ENCODE data around the gene TPCN2.

The TPCN2 gene

DNA sequence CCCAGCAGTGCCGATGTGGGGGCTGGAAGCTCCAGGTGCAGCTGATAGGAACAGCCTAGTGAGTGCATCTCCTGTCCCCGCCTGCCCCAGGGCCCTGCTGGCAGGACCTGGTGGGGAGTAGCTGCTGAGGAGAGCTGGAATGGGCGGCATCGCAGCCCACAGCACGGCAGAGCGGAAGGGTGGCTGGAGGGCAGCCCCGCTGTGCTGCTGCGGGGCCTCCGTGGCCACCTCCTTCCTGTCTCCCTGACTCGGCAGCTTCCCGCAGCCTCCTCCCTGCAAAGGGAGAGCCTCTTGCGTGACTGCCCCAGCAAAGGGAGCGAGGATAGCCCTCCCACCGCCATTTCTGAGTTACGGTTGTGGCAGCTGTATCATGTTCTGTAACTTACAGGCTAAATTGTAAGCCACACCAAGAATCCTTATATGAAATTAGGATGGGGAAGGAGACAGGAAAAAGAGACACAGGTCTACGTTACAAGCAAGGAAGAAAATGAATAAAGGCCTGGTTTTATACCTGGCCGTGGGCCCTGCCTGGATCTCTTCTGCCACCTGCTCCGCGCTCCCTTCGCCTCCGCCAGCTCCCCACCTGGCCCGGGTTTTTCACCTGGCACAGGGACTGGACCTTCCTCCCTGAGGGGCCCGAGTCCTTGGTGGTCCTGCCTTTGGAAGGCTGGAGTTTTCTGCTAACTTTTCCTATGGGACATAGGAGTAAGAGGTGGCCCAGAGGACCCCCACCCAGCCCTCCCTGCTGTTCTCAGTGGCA, 10.0 kb downstream of the TPCN2 start:
- no peak for DNase-seq (ENCODE audit: low spot score)

DNA sequence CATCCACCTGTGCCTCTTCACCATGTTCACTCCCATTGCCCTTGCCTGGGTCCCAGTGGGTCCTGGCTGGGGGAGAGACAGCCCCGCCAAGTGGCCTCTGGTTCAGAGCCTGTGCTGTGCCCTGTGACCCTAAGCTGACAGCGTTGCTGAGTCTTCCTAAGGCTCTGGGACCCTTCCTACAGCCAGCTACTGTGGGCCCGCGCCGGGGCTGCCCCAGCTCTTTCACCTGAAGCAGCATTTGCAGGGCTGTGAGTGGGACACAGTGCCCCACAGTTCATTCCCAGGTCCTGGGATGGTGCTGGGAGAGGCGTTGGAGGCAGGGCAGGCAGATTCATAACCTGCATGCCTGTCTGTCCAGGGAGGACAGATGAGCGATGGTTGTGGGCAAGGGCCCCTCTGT, 10.7 kb downstream of the TPCN2 start:
- DNase-seq (ENCODE audit: low spot score) = no peak

DNA sequence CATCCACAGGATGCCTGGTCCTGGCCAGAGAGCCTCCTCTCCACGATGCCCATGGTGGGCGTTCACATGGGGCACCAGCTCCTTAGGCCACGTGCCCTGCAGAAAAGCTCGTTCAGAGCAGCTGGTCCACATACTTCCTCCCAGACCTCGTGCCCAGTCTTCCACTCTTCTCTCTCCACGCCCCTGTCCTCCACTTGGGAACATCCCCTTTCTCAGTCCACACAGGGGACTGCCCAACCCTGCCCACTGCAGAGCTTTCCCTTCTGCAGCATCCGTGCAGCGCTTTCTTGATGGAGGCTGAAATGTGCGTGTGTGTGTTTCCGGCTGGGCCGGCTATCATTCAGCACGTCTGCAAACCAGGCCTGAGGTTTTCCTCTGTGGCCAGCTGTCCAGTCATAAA, 11.3 kb downstream of the TPCN2 start:
- DNase-seq (ENCODE audit: low spot score) = no peak

DNA sequence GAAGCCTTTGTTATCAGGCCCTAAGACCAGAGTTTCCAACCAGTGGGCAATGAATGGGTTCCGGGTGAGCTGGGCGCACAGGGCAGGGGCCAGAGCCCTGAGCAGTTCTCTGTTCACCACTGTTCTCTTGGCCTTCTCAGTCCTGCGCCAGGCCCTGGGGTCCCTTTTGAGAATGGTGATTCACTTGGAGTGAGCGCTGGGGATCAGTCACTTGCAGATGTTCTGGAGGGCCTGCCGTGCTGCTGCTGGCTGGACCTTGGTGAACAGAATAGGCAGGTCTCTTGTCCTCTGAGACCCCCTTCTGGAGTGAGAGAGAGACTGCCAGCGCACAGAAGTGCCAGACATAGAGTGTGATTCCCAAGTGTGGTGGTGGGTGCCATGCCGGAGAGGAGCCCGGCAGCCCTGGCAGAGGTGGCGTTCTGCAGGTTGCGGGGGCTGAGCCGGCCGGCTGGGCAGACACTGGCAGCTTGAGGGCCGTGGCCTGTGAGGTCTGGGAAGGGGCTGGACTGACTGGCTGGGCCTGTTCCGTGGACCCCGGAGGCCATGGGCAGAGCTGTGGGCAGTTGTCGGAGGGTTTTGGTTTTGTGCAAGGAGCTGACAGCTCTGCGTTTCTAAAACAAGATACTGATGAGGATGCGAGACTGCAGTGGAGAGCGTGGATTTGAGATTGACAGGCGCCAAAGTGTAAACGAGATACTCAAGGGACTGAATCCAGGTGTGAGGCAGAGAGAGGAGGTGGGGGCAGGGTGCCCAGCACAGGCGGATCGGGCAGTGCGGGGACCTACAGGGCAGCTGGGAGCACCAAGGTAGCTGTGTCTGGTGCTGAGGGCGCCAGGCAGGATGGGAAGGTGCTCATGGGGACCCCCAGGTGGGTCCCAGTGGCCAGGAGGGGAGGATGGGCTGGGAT, 12.3 kb downstream of the TPCN2 start:
- DNase-seq (ENCODE audit: low spot score) = no peak

DNA sequence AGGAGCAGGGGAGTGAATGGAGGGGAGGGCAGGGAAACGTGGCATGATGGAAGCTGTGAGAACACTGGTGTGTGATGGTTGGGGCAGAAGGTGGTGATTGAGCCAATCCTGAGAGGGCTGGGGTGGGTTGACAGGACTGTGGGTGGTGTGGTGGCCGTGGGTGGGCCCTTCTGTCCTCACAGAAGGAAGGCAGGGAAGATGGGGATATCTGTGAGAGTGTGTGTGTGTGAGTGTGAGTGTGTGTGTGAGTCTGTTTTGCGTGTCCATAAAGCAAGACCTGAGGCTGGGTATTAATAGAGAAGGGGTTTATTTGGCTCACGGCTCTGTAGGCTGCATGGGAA, 13.0 kb downstream of the TPCN2 start:
- DNase-seq (ENCODE audit: low spot score) = no peak

DNA sequence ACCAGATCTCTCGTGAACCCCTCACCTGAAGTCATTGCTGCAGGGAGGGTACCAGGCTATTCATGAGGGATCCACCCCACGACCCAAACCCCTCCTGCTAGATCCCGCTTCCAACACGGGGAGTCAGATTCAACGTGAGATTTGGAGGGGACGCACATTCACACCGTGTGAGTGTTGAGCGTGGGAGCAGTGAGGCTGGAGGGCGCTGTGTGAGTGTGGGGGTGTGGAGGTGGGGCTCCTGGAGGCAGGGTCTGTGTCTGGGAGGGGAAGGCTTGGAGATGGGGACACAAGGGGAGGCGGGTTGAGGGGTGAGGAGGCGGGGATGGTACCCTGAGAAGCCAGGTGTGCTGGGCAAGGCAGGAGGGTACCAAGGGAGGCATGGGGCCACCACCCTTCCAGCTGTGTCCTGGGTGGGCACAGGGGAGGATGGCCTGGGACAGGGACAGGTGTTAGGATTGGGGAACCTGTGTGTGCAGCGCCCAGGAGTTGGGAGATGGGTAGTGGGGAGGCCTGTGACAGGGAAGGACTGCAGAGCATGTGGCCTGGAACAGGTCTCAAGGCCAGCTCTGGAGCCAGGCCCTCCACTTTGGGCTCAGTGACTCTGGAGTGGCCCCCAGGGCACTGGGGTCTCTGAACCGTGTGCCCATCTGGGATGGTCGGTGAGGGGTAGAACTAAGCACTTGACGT, 13.6 kb downstream of the TPCN2 start:
- DNase-seq (ENCODE audit: low spot score) = no peak

DNA sequence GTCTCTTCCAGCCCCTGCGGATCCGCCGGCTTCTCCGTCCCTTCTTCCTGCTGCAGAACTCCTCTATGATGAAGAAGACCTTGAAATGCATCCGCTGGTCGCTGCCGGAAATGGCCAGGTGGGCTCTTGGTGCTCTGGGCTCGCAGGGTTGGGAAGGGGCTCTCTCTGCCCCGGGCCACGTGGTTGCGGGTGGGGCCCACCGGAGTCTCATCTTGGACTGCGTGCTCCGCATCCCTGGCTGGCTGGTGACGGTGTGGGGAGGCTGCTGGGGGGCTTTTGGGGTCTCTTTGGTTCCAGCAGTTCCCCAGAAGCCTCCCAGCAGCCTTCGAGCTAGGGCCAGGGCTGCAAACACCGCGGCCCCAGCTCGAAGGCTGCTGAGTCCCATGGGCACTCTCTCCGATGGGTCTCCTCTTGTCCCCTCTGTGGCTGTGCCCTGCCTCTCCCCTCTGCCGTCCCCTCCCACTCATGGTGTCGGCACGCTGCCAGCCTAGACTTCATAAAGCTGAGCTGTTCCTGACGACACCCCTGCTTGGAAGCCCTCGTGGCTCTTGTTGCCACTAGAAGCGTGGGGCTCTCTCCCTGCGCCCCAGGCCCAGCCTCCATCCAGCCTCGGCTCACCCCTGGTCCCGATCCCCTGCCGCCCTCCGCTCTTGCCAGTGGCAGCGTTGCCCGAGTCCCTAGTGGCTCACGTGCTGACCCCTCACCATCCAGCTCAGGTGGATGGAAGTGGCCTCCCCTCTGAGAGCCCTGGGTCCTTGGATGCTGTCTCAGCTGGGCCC, 14.3 kb downstream of the TPCN2 start:
- DNase-seq (ENCODE audit: low spot score) = no peak

DNA sequence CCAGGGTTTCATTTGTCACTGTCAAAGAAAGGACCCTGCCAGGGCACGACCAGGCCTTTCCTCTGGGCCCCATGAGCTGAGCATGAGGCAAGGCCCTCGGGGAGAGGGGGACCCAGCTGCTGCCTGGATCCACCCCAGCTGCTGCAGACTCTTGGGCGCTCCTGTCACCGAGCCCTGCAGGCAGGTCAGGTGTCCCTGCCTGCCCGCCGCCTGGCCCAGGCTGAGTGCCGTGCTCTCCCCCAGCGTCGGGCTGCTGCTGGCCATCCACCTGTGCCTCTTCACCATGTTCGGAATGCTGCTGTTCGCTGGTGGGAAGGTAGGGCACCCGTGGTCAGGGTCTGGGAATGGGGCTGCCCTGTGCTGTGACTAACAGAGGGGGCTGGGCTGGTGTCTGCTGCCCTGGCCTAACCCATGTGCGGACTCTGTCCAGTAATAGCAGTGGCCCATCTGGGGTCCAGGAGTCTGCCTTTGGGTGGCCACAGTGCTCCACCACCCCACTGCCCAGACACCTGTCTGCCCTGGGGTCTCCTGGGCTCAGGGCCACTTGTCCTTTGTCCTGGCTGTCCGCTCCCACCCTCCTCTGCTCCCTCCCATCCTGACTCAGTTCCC, 15.0 kb downstream of the TPCN2 start:
- DNase-seq (ENCODE audit: low spot score) = no peak

DNA sequence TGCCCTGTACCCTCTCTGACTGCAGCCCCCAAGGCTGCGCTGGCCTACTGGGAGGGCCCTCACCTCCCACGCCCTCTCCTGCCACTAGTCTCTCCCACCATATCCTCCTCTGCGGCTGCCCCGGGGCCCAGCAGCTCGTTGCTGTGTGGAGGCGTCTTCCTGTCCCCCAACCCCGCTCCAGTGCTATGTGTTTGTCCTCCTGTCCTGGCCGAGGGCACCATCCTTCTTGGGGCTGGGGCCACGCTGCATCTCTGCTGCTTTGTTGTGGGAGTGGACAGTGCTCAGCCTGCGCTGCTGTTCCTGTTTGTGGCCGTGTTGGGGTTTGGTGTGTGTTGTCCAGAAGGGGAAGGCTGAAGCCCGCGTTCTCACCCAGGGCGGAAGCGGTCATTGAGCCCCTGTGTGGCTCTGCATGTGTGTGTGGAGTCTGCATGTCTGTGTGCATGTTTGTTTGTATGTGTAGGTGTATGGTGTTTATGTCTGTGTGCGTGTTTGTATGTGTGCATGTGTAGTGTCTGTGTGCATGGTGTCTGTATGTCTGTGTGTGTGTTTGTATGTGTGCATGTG, 15.7 kb downstream of the TPCN2 start:
- no peak for DNase-seq (ENCODE audit: low spot score)

DNA sequence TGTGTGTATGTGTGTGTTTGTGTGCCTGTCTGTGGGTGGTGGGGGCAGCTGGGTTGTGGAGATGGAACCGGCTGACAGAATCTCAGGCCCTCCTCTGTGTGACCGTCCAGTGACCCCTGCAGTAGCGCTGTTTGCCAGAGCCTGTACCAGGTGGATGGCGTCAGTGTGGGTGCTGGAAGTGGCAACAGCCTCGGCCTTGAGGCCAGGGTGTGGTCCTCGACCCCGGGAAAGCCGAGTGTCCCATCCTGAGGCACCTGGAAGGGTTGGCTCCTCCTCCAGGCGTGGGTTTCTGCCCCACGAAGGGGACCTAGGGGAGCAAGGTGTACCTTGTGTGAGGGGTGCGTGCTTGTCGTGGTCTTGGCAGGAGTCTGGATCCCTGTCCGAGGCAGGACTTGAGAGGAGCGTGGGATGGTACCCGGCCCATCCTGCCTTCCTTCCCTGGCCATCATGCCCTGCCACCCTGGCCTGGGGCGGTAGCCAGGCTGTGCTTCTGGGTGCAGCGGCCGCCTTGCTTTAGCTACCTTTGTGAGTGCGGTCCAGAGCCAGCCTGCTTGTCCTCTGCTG, 16.5 kb downstream of the TPCN2 start:
- DNase-seq (ENCODE audit: low spot score) = no peak

DNA sequence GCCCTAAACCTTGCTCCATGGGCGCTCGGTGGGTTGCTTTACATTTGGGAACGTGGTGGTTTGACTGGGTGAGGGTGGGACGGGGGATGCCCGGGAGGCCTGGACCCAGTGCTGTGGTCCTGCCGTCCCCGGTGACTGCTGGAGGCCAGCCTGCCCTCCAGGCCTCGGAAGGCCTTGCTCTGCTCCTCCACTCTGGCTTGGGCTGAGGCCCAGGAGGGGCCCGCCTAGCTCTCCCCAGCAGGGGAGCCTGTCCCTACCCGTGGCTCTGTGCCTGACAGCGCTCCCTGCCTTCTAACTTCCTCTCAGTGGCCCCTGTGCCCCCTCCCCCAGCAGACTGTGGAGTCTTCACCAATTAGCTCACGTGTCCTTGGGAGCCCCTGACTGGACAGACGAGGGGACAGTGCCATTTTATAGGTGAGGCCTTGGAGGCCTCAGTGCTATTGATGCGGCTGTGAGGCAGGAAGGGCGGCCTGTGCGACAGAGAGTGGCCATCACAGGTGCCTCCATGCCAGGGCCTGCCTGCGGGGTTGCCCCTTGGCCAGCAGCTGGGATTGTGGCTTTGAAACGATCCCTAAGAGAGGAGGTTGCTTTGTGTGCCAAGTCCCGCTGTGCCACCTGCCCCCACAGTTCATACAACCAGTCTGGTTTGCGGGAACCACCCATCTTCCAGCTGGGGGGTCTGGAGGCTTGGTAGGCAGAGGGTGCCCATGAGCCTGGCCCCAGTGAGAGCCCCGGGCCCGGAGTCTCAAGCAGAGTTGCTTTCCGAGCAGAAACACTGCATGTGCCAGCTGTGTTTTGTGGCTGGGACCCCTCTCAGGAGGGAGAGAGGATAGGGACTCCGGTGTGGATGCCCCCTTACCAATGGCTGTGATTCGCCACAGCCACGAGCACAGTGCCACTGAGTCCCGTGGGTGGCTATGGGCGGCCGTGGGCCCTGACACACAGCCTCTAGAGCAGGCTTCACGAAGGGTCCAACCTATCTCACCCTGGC, 17.7 kb downstream of the TPCN2 start:
- no peak for DNase-seq (ENCODE audit: low spot score)

DNA sequence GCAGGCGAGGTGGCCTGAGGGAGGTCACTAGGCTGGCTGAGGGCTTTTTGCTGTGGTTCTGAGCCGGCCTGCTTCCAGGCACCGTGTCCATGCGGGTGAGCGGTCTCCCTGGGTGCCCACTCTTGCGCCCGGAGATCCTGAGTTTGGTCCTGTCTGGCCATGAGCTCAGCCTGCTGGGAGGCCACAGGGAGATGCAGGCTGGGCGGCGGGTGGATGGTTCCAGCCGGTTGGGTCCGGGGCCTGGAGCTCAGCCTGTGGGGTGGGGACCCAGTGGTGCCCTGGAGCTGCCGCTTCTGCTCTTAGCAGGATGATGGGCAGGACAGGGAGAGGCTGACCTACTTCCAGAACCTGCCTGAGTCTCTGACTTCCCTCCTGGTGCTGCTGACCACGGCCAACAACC, 18.5 kb downstream of the TPCN2 start:
- DNase-seq (ENCODE audit: low spot score) = no peak

DNA sequence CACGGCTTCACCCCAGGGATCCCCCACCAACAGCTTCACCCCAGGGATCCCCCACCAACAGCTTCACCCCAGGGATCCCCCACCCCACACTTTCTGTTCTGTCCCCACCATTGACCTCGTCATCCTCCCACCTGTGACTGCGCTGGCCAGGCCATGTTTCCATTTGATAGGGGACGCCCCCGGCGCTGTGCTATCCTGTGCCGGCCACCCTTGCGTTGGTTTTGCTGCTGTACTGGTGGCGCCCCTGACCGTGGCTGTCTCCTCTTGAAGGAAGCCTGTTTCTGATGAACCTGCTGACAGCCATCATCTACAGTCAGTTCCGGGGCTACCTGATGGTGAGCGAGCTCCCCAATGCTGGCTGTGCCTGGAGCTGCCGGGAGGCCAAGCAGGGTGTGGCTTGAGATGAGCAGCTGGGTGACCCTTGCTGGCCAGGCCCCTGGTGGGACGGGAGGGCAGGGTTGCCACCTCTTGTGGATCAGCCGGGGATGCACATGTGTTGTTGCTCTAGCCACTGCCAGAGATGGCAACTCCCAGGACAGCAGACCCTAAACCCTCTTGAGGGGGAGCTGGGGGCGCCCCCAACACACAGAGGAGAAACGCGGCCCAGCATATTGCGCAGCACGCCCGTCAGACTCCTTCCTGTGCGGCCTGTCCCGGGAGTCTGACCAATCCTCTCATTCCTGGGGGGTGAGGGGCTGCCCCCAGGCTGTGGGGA, 22.5 kb downstream of the TPCN2 start:
- no peak for DNase-seq (ENCODE audit: low spot score)

DNA sequence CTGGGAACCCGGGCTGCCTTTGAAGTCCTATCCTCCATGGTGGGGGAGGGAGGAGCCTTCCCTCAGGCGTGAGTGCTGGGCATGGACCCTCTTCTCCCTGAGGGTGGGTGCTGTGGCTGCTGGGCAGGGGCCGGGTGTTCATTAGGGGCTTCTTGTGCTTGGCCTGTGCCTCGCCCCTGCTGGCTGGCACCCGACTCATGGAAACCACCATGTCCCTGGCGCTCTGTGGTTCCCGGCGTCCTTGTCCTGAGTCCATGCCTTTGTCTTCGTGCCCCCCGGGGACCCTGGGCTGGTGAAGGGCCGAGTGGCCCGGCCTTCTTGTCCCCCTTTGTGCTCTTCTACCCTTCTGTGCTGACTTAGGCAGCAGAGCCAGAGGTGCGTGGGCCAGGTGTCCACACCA, 23.2 kb downstream of the TPCN2 start:
- DNase-seq (ENCODE audit: low spot score) = no peak

DNA sequence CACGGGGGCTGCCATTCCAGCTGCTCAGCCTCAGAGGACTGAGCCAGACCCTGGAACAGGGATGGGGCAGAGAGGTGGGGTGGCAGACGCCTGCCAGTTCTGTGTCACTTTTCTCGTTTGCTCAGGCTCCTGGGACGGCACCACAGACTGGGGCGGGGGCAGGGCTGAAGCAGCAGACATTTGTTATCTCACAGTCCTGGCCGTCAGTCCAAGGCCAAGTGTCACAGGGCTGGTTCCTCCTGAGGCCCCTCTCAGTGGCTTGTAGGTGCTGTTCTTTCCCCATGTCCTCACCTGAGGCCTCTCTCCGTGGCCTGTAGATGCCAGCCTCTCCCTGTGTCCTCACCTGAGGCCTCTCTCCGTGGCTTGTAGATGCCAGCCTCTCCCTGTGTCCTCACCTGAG, 24.7 kb downstream of the TPCN2 start:
- no peak for DNase-seq (ENCODE audit: low spot score)

DNA sequence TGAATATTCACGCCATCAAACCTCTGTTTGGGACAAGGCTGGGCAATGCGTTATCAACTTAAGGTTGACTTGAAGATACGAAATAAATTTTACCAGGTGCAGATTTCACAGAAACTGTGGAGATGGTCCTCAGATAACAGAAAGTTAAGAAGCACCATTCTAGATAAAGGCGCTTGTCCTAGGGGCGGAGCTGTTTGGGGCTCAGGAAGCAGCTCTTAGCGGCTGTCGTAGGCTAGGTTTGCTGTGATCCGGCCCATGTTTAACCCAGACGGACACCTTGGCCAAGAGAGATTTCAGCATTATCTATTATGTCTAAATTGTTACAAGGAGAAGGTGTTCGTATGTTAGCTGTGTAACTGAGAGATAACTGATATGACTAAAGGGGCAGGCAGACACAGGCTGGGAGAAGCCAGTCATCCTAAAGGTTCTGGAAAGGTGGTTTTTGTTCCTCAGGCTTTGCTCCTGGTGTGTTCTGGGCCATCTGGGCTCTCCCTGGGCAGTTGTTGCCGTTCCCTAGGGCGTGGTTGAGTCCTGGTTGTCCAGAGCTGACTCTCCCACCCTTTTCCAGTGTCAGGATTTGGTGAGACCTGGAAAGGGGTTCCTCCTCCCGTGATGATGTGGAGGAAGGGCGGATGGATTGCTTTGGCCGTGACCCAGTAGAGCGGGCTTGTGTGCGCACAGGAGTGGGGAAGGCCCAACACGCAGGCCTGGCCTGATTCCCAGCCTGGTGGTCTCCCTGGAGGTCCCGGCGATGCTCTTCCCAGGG, 25.8 kb downstream of the TPCN2 start:
- no peak for DNase-seq (ENCODE audit: low spot score)

DNA sequence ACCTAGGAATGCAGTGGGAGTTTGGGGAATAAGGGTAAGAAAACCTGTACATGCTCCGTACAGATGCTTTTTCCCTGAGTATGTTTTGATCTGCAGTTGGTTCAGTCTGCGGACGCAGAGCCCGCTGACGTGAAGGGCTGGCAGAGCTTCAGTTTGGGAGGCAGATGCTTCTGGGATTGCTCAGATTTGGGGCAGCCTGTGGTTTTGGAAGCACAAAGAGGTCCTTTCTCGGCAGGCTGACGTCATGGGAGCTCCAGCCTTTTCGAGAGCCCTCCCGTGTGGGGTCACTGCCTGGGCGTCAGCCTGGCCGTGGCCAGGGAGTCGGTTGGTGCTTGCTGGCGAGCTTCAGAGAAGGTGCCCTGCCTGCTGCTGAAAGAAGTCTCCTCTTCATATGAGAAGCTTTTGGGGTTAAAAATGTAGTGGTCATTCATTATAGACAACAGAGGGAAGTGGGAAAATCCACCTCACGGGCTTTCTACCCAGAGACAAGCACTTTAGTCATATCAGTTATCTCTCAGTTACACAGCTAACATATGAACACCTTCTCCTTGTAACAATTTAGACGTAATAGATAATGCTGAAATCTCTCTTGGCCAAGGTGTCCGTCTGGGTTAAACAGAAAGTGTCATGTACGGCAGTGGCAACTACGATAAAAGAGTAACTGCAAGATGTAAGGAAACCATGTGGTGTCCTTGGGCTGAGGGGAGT, 26.8 kb downstream of the TPCN2 start:
- no peak for DNase-seq (ENCODE audit: low spot score)

All from ecto neural progenitor cell (in vitro differentiated cells).